ENCODE results near the gene WNT5A. TPM values are rescaled to one million over a fixed set of nuclear protein-coding genes. Genes with fewer than 3 reads are reported as not detected.

Gene WNT5A
- total and polyA plus RNA-seq, 2 of the 4 experiments (the other 2 are of a cell fraction) = 224 to 231 TPM

- Histone ChIP-seq H3K9me3 (ENCODE audit: control insufficient read depth, insufficient read depth, low read length) (no peaks in the 10 kb centered on the region), H2AK5ac (ENCODE audit: low read depth, low read length) (peak overlapping the region; percentile 68), H2BK5ac (ENCODE audit: low read depth, low read length, poor library complexity, severe bottlenecking) (peak overlapping the region; percentile 22), H2BK120ac (ENCODE audit: low read depth, low read length) (peak overlapping the region; percentile 86; the same call in 1 of the 2 replicates), H3K27ac (ENCODE audit: insufficient read depth, low read length) (no peak overlapping the region), H3K4ac (ENCODE audit: low read depth, low read length) (peak overlapping the region; percentile 74), H4K8ac (ENCODE audit: low read depth in 2 of 2, low read length in 2 of 2) (peak overlapping the region in 1 of 2 experiments; percentile 51; a peak in 1 of 4 replicates), H3K36me3 (ENCODE audit: control insufficient read depth, insufficient read depth, low read length) (peaks cover 4% of the 10 kb centered on the region; the same call in 1 of the 2 replicates), H2BK15ac (ENCODE audit: low read depth, low read length) (peak overlapping the region; percentile 42; the same call in 1 of the 3 replicates), H4K91ac (ENCODE audit: insufficient read depth, low read depth, low read length) (peak overlapping the region; percentile 84), H3K4me2 (ENCODE audit: low read depth, low read length) (no peak overlapping the region), H3K4me1 (ENCODE audit: control insufficient read depth, insufficient read depth, low read length) (peaks cover 3% of the 10 kb centered on the region), H2AFZ (replicated peaks; ENCODE audit: low read length, poor library complexity) (peak overlapping the region; percentile 5), H2AK9ac (replicated peaks; ENCODE audit: low read depth, low read length, poor library complexity) (no peak overlapping the region), H3K4me3 (ENCODE audit: insufficient read depth, low read depth, low read length) (no peak overlapping the region), H3K18ac (ENCODE audit: low read depth, low read length) (peak overlapping the region; percentile 21; the same call in 1 of the 2 replicates), H3K27me3 (ENCODE audit: control insufficient read depth, insufficient read depth, low read length) (no peaks in the 10 kb centered on the region), H3K79me1 (ENCODE audit: low read depth in 1 of 2, low read length in 2 of 2) (peaks cover 0 to 9% of the 10 kb centered on the region in 2 experiments; a peak in 2 of 4 replicates), H4K5ac (ENCODE audit: low read depth, low read length) (peak overlapping the region; percentile 7; the same call in 1 of the 2 replicates), H3K9me1 (ENCODE audit: insufficient read depth, low read length) (peaks cover 6% of the 10 kb centered on the region; the same call in 1 of the 2 replicates), H3K14ac (replicated peaks; ENCODE audit: low read depth, low read length) (peak overlapping the region; percentile 80), H3K9ac (ENCODE audit: low read depth, low read length) (no peak overlapping the region), H4K20me1 (ENCODE audit: insufficient read depth, low read length) (no peaks in the 10 kb centered on the region), H3K56ac (ENCODE audit: extremely low read depth, insufficient read depth, low read length) (no peak overlapping the region), H2BK20ac (ENCODE audit: low read depth, low read length) (peak overlapping the region; percentile 80; the same call in 1 of the 2 replicates), H3K23ac (ENCODE audit: low read depth, low read length) (no peak overlapping the region)
- dilution Hi-C loops (cut with HindIII; ENCODE audit: low sequenced_read_pairs, unreplicated experiment) (no loop called here), in situ Hi-C loops (cut with MboI; ENCODE audit: low sequenced_read_pairs) (loop anchor here (10.0 kb wide), 1 partner anchor 127 kb away; no protein-coding TSS in a partner anchor), intact Hi-C loops (cut with micrococcal nuclease) (loop anchor here (5.0 kb wide), 1 partner anchor 165 kb away; no protein-coding TSS in a partner anchor)
- ChIA-PET CTCF (no interaction called here), POLR2A (ENCODE audit: unreplicated experiment) (no interaction called here)
- BruUV-seq (replicated peaks) = no TSS peak
- TF ChIP-seq MXI1 (IDR thresholded peaks at IDR 0.05; ENCODE audit: borderline replicate concordance, low read depth, low read length) = no peak
- no peak for TF ChIP-seq MAFK (IDR thresholded peaks at IDR 0.05; ENCODE audit: low read depth, low read length)
- DNase-seq = peak; percentile 89
- ATAC-seq (ENCODE audit: low read depth) = peak; percentile 19; the same call in 1 of the 2 replicates
- no CpG with 5 or more reads among the region's 1 CpG for WGBS, 2 experiments (ENCODE audit: extremely low coverage in 2 of 2, insufficient read length in 1 of 2)
Observed at GRCh38 chr3:55461896-55462295, 25.2 kb downstream of the WNT5A start.

Measured in IMR-90 (cell line).